NCI-H2196 treated with DMSO at 0.1 percent for 48 hours (cell line): ENCODE data around the gene CWH43.
"Not testable (repeated sequence)": the region's sequence is repeated elsewhere in the genome, so short reads cannot be mapped to it uniquely, and the experiment has no call there.

Source experiments
- DNase-seq: peaks from one replicate; lab custom pipeline; 2025; ENCODE audit not compliant: unreplicated experiment; lab: John Stamatoyannopoulos, UW

Gene CWH43

DNA sequence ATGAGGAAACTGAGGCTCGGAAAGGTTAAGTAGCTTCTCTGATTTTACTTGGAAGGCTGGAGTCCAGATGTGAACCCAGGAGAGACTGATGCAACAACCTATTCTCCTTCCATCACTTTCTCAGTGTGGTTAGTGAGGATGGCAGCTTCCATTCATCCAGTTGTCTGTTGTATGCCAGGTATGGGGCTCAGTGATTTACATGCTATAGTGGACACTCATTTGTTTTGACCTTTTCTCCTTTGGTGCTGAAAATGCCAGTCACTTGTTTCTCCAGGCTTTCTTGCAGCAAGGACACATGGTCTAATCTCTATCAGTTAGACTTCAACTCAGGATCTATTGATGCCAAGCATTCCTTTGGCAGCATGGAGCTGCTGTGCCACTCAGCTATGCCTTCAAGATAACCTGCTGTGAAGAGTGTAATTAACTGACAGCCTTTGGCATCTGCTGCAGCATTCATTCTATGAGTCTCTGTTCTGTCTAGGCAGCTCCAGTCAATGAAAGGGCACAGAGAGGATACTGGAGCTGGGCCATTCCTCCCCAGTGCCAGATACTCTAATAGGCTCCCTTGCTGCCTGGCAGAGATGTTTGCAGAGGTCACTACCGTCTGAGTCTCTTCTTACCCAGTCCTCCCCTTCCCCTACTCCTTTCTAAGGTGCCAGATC, 11.0 kb upstream of the CWH43 start:
- DNase-seq: no peak

DNA sequence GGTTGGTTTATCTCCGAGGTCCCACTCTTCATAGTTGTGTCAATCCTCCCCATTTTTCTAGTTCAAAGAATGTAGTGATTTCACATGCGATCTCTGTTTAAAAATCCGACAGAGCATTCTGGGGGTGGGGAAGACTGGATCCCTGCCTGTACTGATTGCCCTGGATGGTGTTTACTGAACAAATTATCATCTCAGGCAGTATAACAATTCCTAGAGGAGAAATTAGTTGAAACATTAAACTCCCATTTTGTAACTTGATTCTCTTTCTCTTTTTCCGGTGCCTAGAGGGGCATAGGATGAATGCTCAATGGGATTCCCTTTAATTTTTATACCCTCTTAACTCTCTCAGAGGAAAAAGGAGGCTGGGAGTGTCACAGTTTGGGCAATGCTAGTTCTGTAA, 10.0 kb upstream of the CWH43 start:
- no peak for DNase-seq

DNA sequence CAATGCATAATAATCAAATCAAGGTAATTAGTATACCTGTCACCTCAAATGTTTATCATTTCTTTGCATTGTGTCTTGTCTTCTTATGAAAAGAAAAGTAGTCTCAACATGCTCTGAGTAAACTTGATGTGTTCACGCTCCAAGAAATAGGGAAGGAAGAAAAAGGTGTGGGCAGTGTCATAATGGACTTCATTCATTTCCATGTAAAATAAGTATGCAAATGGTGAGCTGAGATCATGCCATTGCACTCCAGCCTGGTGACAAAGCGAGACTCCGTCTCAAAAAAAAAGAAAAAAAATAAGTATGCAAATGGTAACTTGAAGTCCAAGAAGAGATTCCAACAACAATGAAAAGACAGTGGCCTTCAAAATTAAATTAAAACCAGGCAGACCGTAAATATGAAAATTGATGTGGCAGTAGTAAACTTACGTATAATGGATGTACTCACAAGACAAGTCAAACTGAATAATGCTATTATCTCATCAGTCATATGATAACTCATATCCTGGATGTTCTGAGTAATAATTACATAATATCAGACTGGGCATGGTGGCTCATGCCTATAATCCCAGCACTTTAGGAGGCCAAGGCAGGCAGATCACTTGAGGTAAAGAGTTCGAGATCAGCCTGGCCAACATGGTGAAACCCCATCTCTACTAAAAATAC, 6.0 kb upstream of the CWH43 start:
- no peak for DNase-seq

DNA sequence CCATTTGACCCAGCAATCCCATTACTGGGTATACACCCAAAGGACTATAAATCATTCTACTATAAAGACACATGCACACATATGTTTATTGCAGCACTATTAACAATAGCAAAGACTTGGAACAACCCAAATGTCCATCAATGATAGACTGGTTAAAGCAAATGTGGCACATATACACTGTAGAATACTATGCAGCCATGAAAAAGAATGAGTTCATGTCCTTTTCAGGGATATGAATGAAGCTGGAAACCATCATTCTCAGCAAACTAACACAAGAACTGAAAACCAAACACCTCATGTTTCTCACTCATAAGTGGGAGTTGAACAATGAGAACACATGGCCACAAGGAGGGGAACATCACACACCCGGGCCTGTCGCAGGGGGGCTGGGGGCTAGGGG, 2.1 kb upstream of the CWH43 start:
- DNase-seq: not testable (repeated sequence)

DNA sequence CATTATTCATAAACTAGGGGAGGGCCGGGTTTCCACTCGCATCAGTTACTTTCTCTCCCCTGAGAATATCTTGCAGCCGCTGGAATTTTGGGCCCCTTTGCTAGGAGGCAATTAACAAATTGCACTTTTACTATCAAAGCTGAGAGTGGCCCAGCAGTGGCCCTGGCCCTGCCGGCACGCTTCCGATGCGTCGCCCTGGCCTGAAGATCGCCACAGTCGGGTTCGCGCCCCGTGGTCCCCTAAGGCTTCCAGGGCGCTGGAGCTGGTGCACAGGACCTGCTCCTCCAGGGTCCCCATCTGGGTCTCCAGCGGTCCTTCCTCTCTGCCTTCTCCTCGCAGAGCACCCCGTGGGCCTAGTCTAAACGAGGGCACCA, 486 bp upstream of the CWH43 start:
- no peak for DNase-seq

DNA sequence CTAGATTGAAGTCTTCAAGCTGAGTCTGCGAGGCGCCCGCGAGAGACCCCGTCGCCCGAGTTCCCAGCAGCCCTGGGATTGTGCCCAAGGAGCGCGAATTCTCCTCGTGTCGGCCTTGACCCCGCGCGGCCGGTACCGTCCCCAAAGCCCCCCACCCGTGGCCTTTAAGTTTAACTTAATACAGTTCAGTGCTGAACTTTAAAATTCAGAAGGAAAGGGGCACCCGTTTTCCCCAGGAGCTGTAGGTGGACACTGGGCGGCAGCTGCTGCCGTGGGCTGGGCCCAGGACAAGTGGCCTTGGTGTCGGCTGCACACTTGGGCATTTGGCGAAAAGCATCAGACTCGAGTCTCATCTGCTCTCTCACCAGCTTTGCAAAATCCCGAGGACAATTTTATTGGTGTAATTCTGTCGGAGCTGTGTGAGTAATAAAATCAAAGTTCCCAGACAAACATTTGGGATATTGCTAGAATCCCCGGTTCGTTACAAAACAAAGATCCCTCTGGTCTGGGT, 634 bp downstream of the CWH43 start:
- DNase-seq: no peak

DNA sequence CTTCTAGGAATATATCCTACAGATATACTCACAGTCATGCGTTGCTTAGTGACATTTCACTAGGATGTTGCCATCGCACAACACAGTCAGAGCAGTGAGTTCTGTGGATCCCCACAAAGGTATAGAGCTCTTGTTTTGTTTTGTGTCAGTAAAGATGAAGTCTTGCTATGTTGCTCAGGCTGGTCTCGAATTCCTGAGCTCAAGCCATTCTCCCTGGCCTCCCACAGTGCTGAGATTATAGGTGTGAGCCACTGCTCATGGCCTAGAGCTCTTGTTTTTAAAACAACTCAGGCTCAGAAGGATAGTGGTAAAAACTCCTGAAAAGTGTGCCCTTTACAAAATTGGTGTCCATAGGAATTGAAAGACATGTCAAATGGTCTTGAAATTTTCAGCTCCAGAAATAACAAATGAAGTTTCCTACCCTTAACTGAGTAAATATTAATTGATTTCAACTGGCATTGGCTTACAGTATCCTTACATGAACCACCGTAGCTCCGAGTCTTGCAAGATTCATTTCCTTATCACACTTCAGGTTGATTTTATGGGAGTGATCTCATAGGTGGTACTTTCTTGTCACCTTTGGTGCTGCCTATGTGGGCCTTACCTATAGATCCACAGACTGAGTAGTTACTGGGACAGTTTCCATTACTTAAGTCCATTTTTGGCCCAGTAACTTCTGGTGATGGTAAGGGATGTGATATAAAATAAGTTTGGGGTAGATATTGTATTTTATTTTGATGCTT, 3.6 kb downstream of the CWH43 start:
- DNase-seq: no peak

DNA sequence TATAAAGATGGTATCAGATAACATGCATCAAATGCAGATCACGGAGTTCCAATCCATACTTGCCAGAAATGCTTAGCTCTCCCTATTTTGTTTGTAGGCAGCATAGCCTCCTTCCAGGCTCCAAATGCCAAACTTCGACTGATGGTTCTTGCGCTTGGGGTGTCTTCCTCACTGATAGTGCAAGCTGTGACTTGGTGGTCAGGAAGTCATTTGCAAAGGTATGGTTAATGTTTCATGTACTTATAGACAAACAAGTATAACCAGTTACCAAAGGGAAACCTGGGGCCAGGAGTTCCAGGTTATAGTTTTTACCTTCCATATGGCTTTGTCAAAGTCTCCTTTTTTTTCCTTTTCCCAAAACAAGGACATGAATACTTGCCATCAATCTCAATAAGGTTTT, 5.3 kb downstream of the CWH43 start:
- no peak for DNase-seq

DNA sequence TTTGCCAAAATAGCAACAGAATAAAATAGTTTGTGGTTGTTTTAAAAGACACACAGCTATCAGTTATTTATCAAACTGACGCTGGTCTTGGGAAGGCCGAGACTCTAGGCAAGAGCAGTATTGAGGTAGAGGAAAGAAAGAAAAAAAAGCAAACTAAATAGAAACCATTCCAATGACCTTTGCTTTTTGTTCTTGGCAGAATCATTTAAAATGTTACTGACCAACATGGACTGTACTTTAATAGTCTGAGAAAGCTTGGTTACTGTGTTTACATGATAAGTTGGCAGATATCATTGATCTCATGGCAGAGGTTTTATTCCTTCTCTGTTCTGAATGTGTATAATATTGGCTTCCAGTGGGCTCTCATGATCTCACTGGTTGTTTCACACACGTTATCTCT, 11.9 kb downstream of the CWH43 start:
- DNase-seq: no peak

DNA sequence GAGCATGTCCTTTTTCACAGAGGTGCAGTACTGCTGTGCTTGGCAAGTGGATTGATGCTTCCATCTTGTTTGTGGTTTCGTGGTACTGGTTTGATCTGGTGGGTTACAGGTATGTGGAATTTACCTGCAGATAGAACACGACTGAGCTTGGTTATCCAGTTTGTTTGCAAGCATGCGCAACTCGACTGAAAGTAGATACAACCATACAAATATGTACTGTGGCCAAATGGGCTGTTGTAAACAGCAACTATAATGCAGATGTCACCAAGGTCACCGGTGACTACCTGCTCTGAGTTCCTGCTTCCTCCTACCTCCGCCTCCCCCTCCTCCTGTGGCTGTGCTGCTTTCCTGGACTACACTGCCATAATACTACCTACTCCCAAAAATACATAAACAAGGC, 12.4 kb downstream of the CWH43 start:
- no peak for DNase-seq

DNA sequence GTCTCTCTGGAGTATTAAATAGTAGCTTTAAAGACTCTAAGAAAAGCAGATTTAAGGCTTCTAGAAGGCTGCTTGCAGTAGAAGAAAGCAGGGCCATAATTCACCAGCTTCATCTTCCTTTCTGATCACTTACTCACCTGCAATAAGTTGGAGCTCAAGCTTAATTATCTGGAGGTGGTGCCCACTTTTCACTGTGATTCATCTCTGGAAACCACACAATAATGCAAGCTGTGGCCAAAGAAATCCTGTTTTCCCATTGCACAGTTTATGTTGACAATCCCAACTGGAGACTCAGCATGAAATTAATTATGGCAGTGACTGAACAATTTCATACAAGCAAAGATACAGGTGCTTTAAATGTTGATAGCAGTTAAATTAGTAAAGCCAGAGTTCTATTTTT, 14.7 kb downstream of the CWH43 start:
- DNase-seq: no peak

DNA sequence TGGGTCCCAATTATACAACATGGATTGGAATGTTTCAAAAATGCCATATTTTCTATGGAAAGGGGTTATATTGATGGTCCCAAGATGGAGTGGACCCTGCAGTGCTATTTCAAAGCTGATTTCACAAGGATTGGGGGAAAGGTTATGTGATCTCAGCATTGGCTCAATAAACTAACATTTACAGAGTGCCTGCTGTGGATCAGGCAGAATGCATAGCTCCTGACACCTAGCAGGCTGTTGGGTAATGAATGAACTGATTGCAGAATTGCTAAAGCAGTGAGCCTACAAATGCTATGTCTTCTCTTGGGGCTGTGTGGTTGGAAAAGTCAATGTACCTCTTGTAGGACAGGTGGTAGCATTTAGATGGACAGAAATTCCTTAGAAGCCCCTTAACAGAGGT, 16.9 kb downstream of the CWH43 start:
- DNase-seq: no peak

DNA sequence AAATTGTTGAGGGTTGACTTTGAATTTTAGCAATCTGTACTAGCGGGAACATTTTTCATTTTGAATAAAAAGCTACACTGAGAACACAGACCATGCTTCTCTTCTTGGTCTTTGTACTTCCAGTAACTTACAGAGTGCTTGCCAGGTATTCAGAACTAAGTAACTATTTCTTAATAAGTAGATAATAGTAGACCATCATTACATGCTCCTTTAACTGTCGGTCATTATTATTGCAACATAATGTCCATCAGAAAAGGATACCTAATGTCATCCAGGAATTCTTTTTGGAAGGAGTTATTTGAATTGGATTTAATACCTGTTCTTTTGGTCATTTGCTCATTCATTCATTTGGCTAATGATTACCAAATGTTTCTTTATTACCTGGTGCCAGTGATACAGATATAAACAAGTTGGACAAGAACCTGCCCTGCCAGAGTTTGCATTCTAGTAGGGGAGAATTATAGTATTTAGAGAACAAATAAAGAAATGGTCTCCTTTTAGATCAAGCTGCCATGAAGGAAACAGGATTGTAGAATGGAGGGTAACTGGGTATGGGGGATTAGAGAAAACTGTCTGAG, 32.7 kb downstream of the CWH43 start:
- DNase-seq: no peak

DNA sequence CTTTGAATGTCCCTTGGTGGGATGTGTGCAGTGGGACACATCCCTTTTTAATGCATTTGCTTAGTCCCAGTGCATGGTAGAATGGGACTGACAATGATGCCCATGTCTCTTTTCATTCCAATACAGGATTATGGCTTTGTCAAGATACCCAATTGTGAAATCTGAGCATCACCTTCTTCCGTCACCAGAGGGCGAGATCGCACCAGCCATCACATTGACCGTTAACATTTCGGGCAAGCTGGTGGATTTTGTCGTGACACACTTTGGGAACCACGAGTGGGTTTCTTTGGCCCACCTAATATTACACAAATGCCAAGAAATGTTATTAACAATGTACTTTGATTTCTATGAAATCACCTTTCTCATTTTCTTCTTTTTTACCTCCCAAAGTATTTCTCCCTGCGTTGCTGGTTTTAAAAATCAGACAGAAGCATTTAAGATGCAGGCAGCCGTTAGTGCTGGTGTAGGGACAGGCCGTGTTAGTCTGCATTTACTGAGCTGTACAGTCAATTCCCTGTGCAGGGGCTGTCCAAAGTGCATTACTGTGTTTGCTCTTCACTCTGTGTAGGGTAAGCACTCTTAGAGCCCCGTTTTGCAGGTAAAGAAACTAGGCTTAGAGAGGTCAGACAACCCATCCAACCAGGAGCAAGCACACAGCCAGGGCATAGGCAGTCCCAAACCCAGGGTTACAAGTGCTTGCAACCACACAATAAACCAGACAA, 46.5 kb downstream of the CWH43 start:
- DNase-seq: no peak

DNA sequence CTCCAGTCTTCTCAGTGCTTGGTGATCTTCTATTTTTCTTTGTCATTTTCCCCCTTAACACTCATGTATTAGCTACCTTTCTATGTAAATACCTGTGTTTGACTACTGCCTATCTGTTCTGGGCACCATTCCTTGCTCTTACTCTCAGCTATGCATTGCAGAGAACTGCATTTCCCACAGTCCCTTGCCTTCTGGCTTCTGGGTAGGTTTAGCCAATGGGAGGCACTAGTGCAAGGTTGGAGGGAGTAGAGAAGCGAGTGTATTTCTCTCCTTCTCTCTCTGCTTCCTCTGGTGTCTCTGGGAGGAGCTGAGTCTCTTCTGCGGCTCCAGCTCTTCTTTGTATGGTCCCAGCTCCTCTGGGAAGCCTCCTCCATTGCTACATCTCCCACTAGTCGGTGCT, 50.5 kb downstream of the CWH43 start:
- no peak for DNase-seq

DNA sequence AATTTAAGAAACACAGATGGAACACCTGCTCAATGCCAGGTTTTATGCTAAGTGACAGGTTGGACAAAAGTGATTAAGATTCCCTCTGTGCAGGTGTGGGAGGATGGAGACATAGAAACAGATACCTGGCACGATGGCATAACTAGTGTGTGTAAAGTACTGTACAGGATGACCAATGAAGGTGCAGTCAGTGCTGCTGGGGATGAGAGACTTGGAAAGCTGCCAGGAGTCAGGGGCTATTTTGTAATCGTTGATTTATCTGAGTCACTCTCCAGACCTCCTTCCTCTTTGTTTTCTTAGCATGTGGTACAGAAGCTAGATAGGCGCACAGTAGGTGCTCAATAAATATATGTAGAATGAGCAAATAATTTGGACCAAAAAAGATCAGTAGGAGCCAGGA, 58.2 kb downstream of the CWH43 start:
- no peak for DNase-seq

DNA sequence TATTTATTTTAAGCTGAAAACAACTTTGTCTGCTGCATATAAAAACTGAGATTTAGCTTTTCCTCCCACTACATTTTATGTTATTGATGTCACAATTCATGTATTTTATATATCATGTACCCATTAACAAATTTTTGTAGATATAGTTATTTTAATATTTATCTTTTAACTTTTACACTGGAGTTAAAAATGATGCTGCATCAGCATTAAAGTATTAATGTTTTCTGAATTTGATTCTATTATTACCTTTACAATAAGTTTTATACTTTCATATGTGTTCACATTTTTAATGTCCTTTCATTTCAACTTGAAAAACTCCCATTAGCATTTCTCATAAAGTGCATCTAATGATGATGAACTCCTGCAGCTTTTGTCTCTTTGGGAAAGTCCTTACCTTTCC, 72.2 kb downstream of the CWH43 start:
- DNase-seq: no peak

DNA sequence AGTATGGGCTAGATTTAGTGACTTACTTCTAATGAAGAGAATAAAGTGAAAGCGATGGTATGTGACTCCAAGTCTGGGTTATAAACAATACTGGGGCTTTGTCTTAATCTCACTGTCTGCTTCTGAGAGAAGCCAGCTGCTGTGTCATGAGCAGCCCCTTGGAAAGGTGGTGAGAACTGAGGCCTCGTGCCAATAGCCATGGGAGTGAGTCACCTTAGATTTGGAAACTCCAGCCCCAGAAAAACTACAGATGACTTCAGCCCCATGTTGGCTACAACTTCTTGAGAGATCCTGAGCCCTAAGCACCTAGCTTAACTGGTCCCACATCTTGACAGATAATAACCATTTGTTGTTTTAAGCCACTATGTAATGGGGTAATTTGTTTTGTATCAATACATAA, 77.6 kb downstream of the CWH43 start:
- no peak for DNase-seq

DNA sequence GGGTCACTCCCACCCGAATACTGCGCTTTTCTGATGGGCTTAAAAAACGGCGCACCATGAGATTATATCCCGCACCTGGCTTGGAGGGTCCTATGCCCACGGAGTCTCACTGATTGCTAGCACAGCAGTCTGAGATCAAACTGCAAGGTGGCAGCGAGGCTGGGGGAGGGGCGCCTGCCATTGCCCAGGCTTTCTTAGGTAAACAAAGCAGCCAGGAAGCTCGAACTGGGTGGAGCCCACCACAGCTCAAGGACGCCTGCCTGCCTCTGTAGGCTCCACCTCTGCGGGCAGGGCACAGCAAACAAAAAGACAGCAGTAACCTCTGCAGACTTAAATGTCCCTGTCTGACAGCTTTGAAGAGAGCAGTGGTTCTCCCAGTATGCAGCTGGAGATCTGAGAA, 86.1 kb downstream of the CWH43 start:
- not testable (repeated sequence) for DNase-seq

DNA sequence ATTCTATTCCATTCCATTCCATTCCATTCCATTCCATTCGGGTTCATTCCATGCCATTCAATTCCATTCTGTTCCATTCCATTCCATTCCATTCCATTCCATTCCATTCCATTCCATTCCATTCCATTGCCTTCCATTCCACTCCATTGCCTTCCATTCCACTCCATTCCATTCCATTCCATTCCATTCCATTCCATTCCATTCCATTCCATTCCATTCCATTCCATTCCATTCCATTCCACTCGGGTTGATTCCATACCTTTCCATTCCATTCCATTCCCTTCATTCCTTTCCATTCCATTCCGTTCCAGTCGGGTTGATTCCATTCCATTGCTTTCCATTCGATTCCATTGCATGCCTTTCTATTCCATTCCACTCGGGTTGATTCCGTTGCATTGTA, 105.8 kb downstream of the CWH43 start:
- DNase-seq: not testable (repeated sequence)

DNA sequence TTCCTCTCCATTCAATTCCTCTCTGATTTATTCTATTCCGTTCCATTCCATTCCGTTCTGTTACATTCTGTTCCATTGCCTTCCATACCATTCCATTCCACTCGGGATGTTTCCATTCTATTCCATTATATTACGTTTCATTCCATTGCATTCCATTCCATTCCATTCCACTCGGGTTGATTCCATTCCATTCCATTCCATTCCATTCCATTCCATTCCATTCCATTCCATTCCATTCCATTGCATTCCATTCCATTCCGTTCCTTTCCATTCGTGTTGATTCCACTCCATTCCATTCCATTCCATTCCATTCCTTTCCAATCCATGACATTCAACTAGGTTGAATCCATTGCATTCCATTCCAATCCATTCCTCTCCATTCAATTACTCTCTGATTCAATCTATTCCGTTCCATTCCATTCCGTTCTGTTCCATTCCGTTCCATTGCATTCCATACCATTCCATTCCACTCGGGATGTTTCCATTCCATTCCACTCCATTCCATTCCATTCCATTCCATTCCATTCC, 106.6 kb downstream of the CWH43 start:
- DNase-seq: not testable (repeated sequence)
